ENCODE data around the gene PLAC9. TPM values are rescaled to one million over a fixed set of nuclear protein-coding genes. Genes with fewer than 3 reads are reported as not detected.

PLAC9 gene
- total RNA-seq, 1 donor from 2014 or later: 125 TPM

- no peak for DNase-seq (ENCODE audit: extremely low spot score, unreplicated experiment)
- no peak for TF ChIP-seq CTCF (IDR thresholded peaks at IDR 0.05)
- Mint-ChIP-seq H3K27me3 (ENCODE audit: unreplicated experiment) (no peaks in the 10 kb centered on the region), H3K27ac (ENCODE audit: unreplicated experiment) (no peak overlapping the region), H3K4me3 (ENCODE audit: unreplicated experiment) (no peak overlapping the region), H3K4me1 (ENCODE audit: unreplicated experiment) (peaks cover 16% of the 10 kb centered on the region), H3K36me3 (ENCODE audit: unreplicated experiment) (peaks cover 37% of the 10 kb centered on the region), H3K9me3 (ENCODE audit: unreplicated experiment) (peaks cover 11% of the 10 kb centered on the region)
Observed at GRCh38 chr10:80146918-80147317, 14.4 kb downstream of the PLAC9 start.

- DNase-seq (ENCODE audit: extremely low spot score, unreplicated experiment): no peak
- peaks cover 40% of the 10 kb centered on the region for H3K36me3 Mint-ChIP-seq (ENCODE audit: unreplicated experiment)
- no peaks in the 10 kb centered on the region for H3K27me3 Mint-ChIP-seq (ENCODE audit: unreplicated experiment)
- H3K4me3 Mint-ChIP-seq (ENCODE audit: unreplicated experiment): no peak overlapping the region
- no peak for TF ChIP-seq CTCF (IDR thresholded peaks at IDR 0.05)
- H3K9me3 Mint-ChIP-seq (ENCODE audit: unreplicated experiment): peaks cover 11% of the 10 kb centered on the region
- H3K27ac Mint-ChIP-seq (ENCODE audit: unreplicated experiment): no peak overlapping the region
- peaks cover 13% of the 10 kb centered on the region for H3K4me1 Mint-ChIP-seq (ENCODE audit: unreplicated experiment)
Observed at GRCh38 chr10:80148166-80148805, 15.8 kb downstream of the PLAC9 start.

DNA sequence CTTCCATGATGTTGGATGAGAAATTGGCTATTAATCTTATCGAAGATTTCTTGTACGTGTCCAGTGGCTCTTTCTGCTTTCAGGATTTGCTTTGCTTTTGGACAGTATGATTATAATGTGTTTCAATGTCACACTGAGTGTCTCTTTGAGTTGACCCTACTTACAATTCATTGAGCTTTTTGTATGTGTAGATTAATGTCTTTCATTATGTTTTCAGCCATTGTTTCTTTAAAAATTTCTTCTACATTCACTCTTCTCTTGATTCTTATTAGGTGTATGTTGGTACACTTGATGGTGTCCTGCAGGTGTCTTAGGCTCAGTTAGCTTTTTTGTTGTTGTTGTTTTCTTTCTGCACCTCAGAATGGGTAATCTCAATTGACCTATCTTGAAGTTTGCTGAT, 16.6 kb downstream of the PLAC9 start:
- TF ChIP-seq CTCF (IDR thresholded peaks at IDR 0.05): no peak
- peaks cover 38% of the 10 kb centered on the region for H3K36me3 Mint-ChIP-seq (ENCODE audit: unreplicated experiment)

DNA sequence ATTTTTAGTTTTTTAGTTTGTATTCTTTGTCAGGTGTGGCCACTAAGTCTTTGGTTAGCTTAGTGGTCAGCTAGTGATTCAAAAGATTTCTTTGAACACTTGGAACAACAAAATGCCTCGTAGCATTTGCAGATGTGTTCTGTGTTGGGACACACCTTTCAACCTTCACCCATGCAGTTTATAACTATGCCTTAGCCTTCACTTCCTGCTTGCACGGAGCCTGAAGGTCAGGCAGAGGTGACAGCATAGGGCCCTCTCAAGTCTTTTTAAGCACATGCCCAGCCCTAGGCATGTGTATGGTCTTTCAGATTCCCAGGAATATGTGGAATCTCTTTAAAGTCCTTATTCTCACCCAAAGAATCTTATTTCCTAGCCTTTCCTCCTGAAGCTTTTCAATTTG, 17.6 kb downstream of the PLAC9 start:
- peaks cover 40% of the 10 kb centered on the region for H3K36me3 Mint-ChIP-seq (ENCODE audit: unreplicated experiment)
- no peaks in the 10 kb centered on the region for H3K27me3 Mint-ChIP-seq (ENCODE audit: unreplicated experiment)
- H3K4me1 Mint-ChIP-seq (ENCODE audit: unreplicated experiment): peaks cover 22% of the 10 kb centered on the region
- DNase-seq (ENCODE audit: extremely low spot score, unreplicated experiment): no peak
- H3K9me3 Mint-ChIP-seq (ENCODE audit: unreplicated experiment): peaks cover 11% of the 10 kb centered on the region
- TF ChIP-seq CTCF (IDR thresholded peaks at IDR 0.05): no peak
- H3K4me3 Mint-ChIP-seq (ENCODE audit: unreplicated experiment): no peak overlapping the region
- H3K27ac Mint-ChIP-seq (ENCODE audit: unreplicated experiment): no peak overlapping the region

More for the DNA sequence above, 16.6 kb downstream of the PLAC9 start:
- no peaks in the 10 kb centered on the region for H3K27me3 Mint-ChIP-seq (ENCODE audit: unreplicated experiment)
- no peak overlapping the region for H3K4me3 Mint-ChIP-seq (ENCODE audit: unreplicated experiment)
- peaks cover 11% of the 10 kb centered on the region for H3K9me3 Mint-ChIP-seq (ENCODE audit: unreplicated experiment)
- peaks cover 13% of the 10 kb centered on the region for H3K4me1 Mint-ChIP-seq (ENCODE audit: unreplicated experiment)
- no peak overlapping the region for H3K27ac Mint-ChIP-seq (ENCODE audit: unreplicated experiment)
- DNase-seq (ENCODE audit: extremely low spot score, unreplicated experiment): no peak

GRCh38 chr10:80152820-80153219, 20.3 kb downstream of the PLAC9 start:
- Mint-ChIP-seq H3K27me3 (ENCODE audit: unreplicated experiment) (no peaks in the 10 kb centered on the region), H3K4me3 (ENCODE audit: unreplicated experiment) (no peak overlapping the region), H3K27ac (ENCODE audit: unreplicated experiment) (no peak overlapping the region), H3K36me3 (ENCODE audit: unreplicated experiment) (peaks cover 46% of the 10 kb centered on the region), H3K4me1 (ENCODE audit: unreplicated experiment) (peaks cover 40% of the 10 kb centered on the region), H3K9me3 (ENCODE audit: unreplicated experiment) (peaks cover 11% of the 10 kb centered on the region)
- DNase-seq (ENCODE audit: extremely low spot score, unreplicated experiment): no peak
- no peak for TF ChIP-seq CTCF (IDR thresholded peaks at IDR 0.05)

Data from osteocyte (in vitro differentiated cells).